Stimulated activated CD4-positive, alpha-beta T cell treated with anti-CD3 and anti-CD28 coated beads, Interleukin-4, amount 100 ng/mL, for 48 hours (primary cell): ENCODE measurements around the gene OSBPL2.

Experiments used
- DNase-seq, 2 donors: peaks; one replicate each; pipeline ENCODE4 v3.0.0-alpha.2; 2020; ENCODE audit warnings: low read depth in 2 of 2

The OSBPL2 gene

GRCh38 chr20:62313021-62313420 lies 74.7 kb downstream of the OSBPL2 start:
- no peak for DNase-seq

DNA sequence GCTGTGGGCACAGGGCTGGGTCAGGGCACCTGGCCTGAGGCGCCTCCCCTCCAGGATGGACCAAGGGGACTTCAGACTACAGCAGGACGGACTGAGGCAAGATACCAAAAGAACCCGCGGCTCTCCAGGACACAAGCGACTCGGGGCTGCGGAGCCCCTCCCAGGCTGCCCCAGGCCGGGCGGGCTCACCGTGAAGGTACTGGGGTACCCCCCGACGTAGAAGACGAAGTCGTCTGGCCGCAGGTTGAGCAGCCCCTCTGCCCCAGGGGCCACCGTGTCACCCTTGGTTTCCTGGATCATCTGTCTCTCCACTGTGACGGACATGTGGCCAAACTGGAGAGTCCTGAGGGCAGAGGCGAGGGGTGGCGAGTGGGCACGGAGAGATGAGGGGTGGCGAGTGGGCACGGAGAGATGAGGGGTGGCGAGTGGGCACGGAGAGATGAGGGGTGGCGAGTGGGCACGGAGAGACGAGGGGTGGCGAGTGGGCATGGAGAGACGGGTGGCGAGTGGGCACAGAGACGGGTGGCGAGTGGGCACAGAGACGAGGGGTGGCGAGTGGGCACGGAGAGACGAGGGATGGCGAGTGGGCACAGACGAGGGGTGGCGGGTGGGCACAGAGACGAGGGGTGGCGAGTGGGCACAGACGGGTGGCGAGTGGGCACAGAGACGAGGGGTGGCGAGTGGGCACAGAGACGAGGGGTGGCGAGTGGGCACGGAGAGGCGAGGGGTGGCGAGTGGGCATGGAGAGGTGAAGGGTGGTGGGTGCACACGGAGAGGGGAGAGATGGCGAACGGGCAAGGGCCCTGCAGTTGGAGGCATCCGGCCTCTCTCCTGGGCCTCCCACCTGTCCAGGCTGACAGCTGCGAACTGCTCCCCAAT lies 75.4 kb downstream of the OSBPL2 start:
- DNase-seq = no peak

DNA sequence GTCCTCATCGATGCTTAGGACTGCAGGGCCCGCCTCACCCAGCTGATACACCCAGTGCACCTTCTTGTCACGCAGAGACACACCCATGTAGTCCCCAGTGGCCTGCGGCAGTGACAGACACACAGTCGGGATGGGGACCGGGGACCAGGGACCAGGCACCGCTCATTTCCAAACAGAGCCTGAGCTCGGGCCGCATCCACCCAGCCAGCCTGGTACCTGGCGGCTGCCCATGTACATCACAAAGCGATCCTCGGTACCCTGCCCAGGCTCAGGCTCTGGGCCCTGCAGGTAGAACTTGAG lies 76.0 kb downstream of the OSBPL2 start:
- no peak for DNase-seq

DNA sequence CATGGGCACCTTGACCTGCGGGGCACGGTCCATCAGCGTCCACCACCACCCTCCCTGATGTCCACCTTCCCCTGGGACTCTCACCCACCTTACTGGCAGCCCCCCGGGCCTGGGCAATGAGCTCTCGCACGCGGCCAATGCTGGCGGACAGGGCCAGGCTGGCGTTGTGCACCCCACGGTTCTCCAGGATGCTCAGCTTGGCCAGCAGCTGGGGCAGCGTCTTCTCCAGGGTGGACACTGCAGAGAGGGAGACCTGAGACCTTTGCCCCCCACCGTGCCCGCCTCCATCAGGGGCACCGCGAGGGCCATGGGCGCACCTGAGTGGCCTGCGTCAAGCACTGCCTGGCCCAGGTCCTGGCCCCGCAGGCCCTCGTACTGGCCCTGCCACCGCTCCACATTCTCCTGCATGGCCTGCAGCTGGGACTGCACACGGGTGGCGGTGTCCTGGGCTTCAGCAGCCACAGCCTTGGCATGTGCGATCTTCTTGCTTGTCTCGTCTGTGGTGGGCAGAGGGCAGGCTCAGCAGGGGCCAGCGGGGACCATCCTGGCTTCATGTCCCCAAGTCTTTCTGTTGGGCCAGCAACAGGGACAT lies 76.5 kb downstream of the OSBPL2 start:
- DNase-seq = no peak

DNA sequence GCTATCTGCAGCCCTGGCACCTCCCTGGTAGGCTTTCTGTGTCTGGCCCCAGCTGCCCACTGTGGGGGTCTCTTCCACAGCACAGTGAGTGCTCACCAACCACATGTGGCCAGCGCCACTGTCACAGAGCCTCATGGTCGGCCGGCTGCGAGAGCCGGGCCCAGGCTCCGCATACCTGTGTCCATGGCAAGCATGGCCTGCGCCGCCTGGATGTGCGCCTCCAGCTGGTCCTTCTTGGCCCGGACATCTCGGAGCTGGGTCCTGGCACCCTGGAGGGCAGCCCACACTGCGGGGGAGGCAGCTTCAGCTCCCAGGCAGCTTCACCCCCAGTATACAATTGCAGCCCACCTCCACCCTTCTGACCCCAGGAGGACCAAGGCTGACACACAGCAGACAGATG lies 77.5 kb downstream of the OSBPL2 start:
- DNase-seq = no peak

DNA sequence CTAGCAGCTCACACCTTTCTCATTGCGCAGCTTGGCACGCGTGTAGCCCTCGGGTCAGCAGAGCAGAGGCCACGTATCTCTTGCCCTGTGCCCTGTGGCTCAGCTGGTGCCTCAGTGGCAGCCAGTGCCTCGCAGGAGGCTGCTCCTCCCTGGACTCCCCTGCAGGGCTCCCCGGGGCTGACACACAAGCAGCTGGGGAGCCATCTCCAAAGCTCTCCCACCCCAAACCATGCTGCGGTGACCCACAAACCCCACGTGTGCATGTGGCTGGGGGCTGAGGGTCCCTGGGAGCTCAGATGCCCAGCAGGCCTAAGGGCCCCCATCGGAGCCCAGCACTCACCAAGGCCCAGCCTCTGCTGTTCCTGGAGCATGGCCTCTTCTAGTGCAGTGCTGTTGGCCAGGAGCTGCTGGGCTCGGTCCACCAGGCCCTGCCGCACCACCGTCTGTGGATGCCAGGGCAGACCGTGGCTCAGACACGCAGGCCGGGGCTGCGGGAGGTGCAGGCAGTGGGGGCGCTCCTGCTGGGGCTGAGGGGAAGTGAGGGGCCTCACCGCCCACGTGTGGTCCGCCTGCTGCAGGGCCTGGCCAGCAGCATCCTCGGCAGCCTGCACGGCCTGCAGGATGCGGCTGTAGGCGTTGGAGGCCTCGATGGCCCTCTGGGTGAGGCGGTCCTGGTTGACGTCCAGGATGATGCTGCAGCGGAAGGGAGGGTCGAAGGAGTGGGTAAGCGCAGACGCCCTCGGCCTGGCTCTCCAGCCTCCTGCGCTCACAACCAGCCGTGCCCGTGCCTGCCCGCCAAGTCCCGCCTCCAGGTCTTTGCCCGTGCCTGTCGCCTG lies 78.2 kb downstream of the OSBPL2 start:
- no peak for DNase-seq

DNA sequence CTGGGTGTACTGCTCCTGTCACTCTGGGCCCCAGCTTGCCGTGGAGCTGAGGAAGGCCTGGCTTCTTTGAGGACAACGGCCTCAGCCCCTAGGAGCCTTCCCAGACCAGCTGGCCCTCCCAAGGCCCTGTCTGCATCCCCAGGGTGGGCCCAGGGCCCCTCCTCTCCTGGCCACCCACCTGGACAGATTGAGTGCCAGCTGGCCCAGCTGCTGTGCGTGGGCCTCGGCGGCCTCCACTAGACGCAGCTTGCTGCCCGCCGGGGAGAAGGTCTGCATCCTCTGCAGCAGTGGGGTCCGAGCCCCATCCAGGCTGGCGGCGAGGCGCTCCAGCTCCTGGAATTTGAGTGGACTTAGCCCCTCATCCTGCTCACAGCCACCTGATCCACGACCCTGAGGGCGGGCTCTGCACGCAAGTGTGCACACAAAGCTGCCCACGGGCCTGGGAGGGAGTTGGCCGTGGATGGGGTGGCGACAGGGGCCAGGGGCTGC lies 78.9 kb downstream of the OSBPL2 start:
- DNase-seq = no peak

DNA sequence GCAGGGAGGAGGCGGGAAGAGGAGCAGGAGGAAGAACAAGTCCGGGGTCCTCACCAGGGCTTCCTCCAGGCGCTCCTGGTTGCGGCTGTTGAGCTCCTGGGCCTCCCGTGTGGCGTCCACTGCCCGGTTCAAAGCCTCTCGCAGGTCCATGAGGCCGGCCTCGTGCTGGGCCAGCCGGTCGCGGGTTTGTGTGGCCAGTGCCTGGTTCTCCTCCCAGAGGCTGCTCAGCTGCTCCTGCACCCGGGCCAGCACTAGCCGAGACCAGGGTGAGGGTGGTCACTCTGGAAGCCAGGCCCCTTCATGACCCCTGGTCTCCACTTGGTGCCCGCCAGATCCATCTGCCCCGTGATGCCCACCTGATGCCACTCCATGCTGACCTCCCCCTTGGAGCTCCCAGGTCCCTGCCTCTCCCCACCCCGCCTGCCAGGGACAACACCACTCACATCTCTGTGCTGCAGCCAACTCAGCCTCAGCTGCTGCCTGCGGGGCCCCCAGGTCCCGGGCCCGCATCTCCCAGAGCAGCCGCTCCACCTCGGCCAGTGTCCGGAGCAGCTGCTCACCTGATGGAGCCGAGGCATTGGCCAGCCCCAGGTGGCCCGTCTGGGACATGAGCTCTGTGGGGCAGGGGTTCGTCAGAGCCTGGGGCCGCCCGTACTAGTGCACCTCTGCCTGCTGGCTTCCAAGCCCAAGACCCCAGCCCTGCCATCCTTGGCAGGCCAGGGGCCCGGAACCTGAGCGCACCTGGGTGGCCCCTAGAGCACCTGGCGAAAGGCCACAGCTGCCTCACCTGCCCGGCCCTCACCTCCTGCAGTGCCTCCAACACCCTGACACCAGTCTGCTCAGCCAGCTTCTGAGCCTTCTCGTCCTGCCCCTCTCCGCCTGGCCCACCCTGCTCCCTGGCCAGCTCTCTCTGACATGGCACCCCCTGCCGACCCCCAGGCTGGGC lies 80.4 kb downstream of the OSBPL2 start:
- DNase-seq = no peak

DNA sequence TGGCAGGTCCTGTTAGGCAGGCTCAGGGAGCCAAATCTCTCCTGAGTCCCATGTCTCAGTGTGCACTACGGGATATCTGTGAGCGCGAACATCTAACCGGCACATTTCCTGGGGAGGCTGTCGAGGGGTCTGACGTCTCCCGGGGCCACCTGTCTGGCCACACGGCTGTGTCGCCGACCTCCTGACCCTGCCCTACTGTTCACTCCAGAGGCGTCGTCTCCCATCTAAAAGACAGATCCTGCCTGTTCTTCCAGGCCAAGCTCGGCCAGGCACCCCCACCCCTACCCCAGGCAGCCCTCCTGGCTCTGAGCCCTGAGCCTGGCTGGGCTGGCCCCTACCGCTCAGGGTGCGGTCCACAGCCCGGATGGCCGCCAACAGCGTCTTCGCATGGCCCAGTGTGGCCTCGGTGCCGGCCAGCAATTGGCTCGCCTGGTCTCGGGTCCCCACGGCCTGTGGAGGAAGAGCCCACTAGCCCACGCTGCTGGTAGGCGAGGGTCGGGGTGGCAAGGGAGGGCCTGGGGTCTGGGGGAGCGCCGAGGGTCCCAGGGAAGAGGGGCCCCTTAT lies 81.1 kb downstream of the OSBPL2 start:
- no peak for DNase-seq

DNA sequence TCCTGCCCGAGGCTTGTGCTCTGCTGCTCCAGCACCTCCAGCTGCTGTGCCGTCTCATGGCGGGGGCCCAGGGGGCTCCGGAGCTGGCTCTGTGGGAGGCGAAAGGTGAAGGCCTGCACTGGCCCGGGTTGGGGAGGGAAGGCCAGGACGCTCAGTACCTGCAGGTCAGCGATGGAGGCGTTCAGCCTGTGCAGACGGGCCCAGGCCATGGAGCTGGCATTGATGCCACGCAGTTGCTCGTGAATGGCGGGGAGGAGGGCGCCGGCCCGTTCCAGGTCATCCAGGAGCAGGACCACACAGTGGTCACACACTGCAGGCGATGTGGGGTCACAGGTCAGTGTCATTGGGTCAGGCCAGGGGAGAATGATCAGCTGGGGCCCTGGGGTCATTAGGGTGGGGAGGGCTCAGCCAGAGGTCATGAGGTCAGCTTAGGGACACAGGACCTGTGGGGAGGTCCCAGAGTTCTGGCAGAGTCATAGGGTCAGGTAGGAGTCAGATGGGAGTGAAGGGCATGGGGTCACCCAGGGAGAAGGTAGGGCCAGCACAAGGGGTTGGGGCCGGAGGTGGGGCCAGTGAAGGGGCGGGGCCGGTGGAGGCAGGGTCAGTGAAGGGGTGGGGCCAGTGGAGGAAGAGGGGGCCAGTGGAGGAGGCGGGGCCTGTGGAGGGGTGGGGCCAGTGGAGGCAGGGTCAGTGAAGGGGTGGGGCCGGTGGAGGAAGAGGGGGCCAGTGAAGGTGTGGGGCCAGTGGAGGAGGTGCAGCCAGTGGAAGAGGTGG lies 82.4 kb downstream of the OSBPL2 start:
- no peak for DNase-seq

GRCh38 chr20:62321521-62321948 lies 83.2 kb downstream of the OSBPL2 start:
- peak in 1 of 2 donors; percentile 37 for DNase-seq

DNA sequence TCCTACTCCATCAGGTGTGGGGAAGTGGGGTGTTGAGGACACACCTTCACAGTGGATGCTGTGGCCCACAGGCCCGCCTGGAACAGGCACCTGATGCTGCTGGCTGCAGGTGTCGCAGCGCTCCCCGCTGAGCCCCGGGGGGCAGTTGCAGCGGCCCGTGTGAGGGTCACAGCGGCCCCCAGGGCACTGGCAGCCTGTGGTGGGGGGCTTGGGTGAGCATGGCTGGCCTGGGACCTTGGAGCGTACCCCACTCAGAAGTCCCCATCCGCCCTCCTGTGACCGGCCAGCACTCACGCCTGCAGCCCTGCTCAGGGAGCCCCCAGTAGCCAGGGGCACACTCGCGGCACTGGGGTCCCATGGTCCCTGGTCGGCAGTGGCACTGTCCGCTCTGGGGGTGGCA lies 83.7 kb downstream of the OSBPL2 start:
- no peak for DNase-seq

- DNase-seq = no peak
These were observed 84.2 kb downstream of the OSBPL2 start for GRCh38 chr20:62322492-62323041.

GRCh38 chr20:62323146-62323979 lies 85.0 kb downstream of the OSBPL2 start:
- DNase-seq = no peak

- DNase-seq = no peak
These were observed 85.9 kb downstream of the OSBPL2 start for GRCh38 chr20:62323980-62324906.

DNA sequence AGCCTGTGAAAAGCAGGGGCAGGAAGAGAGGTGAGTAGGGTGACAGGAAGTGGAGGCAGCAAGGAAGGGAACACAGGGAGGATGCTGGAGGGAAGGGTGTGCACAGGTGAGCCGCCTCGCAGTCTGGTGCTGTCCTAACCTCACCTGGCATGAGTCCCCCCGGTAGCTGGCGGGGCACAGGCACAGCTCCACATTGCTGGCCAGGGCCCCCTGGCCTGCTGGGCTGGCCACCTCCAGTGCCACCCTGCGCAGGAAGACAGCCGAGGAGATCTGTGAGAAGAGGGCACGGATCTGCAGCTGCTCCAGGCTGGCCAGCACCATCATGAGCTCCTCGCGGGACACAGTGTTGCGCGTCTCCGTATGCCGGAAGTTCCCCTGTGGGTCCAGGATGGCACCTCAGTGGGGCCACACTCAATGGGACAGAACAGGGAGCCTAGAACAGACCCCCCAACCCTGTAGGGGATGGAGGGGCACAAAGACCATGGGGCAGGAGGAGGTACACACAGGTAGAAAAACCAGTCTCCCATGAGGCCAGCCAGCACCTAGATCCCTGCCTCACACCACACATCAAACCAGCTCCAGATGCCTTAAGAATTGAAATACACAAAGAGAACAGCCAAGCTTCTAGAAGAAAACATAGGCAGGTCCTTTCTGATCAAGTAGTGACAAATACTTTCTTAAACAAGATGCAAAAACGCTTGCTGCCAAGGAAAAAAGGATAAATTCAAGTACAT lies 87.0 kb downstream of the OSBPL2 start:
- DNase-seq = no peak

- DNase-seq = no peak
These were observed 88.2 kb downstream of the OSBPL2 start for GRCh38 chr20:62326559-62326958.
